ENCODE results near the gene TMEM114. TPM values are rescaled to one million over a fixed set of nuclear protein-coding genes. Genes with fewer than 3 reads are reported as not detected.

The TMEM114 gene
- total RNA-seq, 1 donor from 2014 or later: 1.8 TPM

DNA sequence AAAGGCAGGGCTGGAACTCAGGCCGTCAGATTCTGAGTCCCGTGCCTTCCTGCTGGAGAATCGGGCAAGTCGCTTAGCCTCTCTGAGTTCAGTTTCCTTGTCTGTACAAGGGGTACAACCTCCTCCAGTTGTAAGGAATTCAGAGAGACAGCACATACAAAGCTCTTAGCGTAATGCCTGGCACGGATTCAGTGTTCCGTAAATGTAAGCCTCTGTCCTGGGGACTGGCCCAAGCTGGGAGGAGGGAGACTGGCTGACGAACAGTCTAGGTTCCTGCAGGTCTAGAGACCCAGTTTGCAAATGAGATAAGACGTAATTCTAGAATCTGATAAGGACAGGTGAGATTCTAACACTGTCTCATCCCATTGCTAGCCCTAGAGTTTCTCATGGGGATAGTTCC, 41.1 kb upstream of the TMEM114 start:
- TF ChIP-seq, protein P1, sequence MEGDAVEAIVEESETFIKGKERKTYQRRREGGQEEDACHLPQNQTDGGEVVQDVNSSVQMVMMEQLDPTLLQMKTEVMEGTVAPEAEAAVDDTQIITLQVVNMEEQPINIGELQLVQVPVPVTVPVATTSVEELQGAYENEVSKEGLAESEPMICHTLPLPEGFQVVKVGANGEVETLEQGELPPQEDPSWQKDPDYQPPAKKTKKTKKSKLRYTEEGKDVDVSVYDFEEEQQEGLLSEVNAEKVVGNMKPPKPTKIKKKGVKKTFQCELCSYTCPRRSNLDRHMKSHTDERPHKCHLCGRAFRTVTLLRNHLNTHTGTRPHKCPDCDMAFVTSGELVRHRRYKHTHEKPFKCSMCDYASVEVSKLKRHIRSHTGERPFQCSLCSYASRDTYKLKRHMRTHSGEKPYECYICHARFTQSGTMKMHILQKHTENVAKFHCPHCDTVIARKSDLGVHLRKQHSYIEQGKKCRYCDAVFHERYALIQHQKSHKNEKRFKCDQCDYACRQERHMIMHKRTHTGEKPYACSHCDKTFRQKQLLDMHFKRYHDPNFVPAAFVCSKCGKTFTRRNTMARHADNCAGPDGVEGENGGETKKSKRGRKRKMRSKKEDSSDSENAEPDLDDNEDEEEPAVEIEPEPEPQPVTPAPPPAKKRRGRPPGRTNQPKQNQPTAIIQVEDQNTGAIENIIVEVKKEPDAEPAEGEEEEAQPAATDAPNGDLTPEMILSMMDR (IDR thresholded peaks at IDR 0.05; ENCODE audit: unreplicated experiment): no peak
- no peak overlapping the region for H3K27ac Mint-ChIP-seq
- H3K4me3 Mint-ChIP-seq (ENCODE audit: low read depth): no peak overlapping the region
- H3K9me3 Mint-ChIP-seq (ENCODE audit: low read depth): no peaks in the 10 kb centered on the region
- H3K4me1 Mint-ChIP-seq (ENCODE audit: low read depth): no peaks in the 10 kb centered on the region
- DNase-seq (ENCODE audit: low spot score, unreplicated experiment): no peak
- H3K36me3 Mint-ChIP-seq (ENCODE audit: insufficient read depth): peaks cover 31% of the 10 kb centered on the region
- H3K27me3 Mint-ChIP-seq: no peaks in the 10 kb centered on the region

DNA sequence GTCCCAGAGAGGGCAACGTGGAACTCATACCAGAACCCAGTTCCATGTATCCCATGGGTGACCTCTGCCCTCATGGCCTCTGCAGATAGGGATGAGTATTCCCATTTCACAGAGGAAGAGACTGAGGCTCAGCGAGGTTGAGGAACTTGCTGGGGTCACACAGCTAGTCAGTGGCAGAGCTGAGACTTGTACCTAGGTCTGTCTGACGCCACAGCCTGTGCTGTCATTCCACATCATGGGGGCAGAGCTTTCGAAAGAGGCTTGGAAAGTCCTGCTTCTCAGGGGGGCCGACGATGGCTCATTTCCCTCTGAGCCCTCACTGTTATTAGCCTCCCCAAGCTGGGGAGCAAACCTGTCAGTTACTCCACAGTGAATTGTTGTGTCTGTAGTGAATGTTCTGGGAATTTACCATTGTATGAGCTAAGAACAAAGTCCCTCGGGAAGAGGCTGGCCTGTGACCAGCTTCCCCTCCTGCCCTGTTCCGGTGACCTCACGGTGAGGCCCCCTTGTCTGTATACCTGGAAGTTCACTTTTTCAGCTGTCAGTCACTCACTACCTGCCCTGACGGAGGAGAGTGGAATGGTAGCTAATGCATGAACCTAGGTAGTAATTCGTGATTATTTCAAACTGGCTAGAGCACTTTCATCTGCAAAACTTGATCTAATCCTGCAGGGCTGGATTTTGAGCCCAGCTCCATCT, 40.1 kb upstream of the TMEM114 start:
- Mint-ChIP-seq H3K27ac (no peak overlapping the region), H3K4me3 (ENCODE audit: low read depth) (no peak overlapping the region), H3K27me3 (no peaks in the 10 kb centered on the region), H3K9me3 (ENCODE audit: low read depth) (no peaks in the 10 kb centered on the region), H3K4me1 (ENCODE audit: low read depth) (no peaks in the 10 kb centered on the region), H3K36me3 (ENCODE audit: insufficient read depth) (peaks cover 34% of the 10 kb centered on the region)
- TF ChIP-seq, protein P1 (IDR thresholded peaks at IDR 0.05; ENCODE audit: unreplicated experiment): no peak
- DNase-seq (ENCODE audit: low spot score, unreplicated experiment): no peak

DNA sequence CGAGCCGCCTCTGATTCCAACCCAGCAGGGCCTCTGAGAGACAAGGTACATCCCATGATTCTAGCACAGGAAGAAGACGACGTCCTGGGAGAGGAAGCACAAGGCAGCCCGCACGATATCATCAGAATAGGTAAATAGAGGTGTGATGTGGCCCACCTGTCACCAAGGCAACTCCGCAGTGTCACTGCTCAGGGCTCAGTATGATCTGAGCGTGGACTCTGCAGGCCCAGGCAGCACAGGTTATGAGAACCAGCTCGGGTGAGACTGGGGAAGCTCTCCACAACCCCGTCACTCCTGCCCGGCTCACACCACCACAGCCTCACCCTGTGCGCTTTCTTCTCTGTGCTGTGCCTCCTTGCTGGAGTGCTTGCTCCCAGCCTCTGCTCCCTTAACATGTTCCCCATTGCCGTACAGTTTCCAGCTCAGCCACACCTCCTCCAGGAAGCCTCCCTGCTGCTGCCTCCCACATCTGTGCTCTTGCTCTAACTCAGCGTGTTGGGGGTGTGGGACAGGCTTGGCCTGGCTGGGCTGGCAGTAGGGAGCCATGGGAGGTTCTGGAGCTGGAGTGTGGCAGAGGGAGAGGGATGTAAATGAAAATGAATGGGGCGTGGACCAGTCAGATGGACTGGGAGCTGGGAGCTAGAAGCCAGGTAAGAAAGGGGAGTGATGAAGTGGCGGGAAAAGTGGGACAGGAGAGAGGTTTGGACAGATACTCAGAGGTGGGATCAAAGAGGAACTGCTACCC, 38.8 kb upstream of the TMEM114 start:
- Mint-ChIP-seq H3K4me1 (ENCODE audit: low read depth) (no peaks in the 10 kb centered on the region), H3K27me3 (no peaks in the 10 kb centered on the region), H3K4me3 (ENCODE audit: low read depth) (no peak overlapping the region), H3K9me3 (ENCODE audit: low read depth) (no peaks in the 10 kb centered on the region), H3K27ac (no peak overlapping the region), H3K36me3 (ENCODE audit: insufficient read depth) (peaks cover 31% of the 10 kb centered on the region)
- DNase-seq (ENCODE audit: low spot score, unreplicated experiment): no peak
- TF ChIP-seq, protein P1 (IDR thresholded peaks at IDR 0.05; ENCODE audit: unreplicated experiment): no peak

DNA sequence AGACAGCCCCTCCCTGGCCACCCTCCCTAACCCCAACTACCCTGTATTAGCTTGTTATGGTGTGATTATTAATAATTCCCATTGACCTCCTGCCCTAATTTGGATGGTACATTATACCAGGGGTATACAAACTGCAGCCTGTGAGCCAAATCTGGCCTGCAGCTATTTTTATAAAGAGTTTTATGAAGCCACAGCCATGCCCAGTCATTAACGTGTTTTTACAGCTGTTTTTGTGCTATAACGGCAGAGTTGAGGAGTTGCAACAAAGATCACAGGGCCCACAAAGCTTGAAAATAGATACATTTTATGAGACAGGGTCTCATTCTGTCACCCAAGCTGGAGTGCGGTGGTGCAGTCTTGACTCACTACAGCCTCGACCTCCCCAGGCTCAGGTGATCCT, 37.1 kb upstream of the TMEM114 start:
- H3K4me1 Mint-ChIP-seq (ENCODE audit: low read depth): peaks cover 4% of the 10 kb centered on the region
- TF ChIP-seq, protein P1 (IDR thresholded peaks at IDR 0.05; ENCODE audit: unreplicated experiment): no peak
- H3K27me3 Mint-ChIP-seq: no peaks in the 10 kb centered on the region
- DNase-seq (ENCODE audit: low spot score, unreplicated experiment): no peak
- no peak overlapping the region for H3K4me3 Mint-ChIP-seq (ENCODE audit: low read depth)
- no peak overlapping the region for H3K27ac Mint-ChIP-seq
- H3K9me3 Mint-ChIP-seq (ENCODE audit: low read depth): no peaks in the 10 kb centered on the region
- H3K36me3 Mint-ChIP-seq (ENCODE audit: insufficient read depth): peaks cover 29% of the 10 kb centered on the region

DNA sequence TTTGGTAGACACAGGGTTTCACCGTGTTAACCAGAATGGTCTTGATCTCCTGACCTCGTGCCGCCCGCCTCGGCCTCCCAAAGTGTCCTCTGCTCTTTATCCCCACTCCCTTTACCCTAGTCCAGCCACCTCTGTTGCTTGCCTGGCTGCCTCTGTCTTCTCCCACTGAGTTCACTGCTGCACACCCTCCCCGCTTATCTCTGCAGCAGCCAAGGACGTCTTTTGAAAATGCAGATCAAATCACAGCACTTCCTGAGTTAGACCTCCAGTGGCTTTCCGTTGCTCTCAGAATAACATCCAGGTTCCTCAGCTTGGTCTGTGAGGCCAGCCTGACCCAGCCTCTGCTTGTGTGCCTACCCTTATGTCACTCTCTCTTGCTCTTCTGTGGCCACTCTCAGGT, 36.6 kb upstream of the TMEM114 start:
- Mint-ChIP-seq H3K4me3 (ENCODE audit: low read depth) (no peak overlapping the region), H3K27me3 (no peaks in the 10 kb centered on the region), H3K9me3 (ENCODE audit: low read depth) (no peaks in the 10 kb centered on the region), H3K27ac (peak overlapping the region; percentile 25), H3K36me3 (ENCODE audit: insufficient read depth) (peaks cover 29% of the 10 kb centered on the region), H3K4me1 (ENCODE audit: low read depth) (peaks cover 9% of the 10 kb centered on the region)
- DNase-seq (ENCODE audit: low spot score, unreplicated experiment): no peak
- TF ChIP-seq, protein P1 (IDR thresholded peaks at IDR 0.05; ENCODE audit: unreplicated experiment): no peak
